ENCODE measurements around the gene GPC6.

Gene GPC6

GRCh38 chr13:94233837-94234236 lies 1007.2 kb downstream of the GPC6 start:
- DNase-seq (ENCODE audit: low read depth), result peak; percentile 51
- H3K4me3 ChIP-seq (ENCODE audit: low read depth, low read length), result no peak overlapping the region
- TF ChIP-seq, protein P1, sequence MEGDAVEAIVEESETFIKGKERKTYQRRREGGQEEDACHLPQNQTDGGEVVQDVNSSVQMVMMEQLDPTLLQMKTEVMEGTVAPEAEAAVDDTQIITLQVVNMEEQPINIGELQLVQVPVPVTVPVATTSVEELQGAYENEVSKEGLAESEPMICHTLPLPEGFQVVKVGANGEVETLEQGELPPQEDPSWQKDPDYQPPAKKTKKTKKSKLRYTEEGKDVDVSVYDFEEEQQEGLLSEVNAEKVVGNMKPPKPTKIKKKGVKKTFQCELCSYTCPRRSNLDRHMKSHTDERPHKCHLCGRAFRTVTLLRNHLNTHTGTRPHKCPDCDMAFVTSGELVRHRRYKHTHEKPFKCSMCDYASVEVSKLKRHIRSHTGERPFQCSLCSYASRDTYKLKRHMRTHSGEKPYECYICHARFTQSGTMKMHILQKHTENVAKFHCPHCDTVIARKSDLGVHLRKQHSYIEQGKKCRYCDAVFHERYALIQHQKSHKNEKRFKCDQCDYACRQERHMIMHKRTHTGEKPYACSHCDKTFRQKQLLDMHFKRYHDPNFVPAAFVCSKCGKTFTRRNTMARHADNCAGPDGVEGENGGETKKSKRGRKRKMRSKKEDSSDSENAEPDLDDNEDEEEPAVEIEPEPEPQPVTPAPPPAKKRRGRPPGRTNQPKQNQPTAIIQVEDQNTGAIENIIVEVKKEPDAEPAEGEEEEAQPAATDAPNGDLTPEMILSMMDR (conservative IDR thresholded peaks at IDR 0.05; ENCODE audit: low read depth, low read length), result no peak

DNA sequence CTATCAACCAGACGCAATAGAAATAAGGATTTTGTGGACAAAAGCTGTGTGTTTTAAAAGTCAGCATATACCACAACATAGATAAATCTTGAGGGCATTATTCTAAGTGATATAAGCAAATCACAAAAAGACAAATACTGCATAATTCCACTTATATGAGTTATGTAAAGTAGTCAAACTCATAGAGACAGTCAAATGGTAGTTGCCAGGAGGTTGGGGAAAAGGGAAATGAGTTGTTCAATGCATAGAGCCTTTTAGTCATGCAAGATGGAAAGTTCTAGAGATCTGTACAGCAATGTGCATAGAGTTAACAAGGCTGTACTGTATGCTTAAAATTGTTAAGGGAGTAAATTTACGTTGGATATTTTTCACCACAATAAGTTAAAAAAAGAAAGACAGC lies 1008.1 kb downstream of the GPC6 start:
- H3K4me3 ChIP-seq (ENCODE audit: low read depth, low read length), result no peak overlapping the region
- TF ChIP-seq, protein P1 (conservative IDR thresholded peaks at IDR 0.05; ENCODE audit: low read depth, low read length), result no peak

GRCh38 chr13:94236132-94236531 lies 1009.5 kb downstream of the GPC6 start:
- TF ChIP-seq, protein P1 (conservative IDR thresholded peaks at IDR 0.05; ENCODE audit: low read depth, low read length), result no peak
- no peak overlapping the region for H3K4me3 ChIP-seq (ENCODE audit: low read depth, low read length)
- DNase-seq (ENCODE audit: low read depth), result peak; percentile 9

More for the DNA sequence above, 1008.1 kb downstream of the GPC6 start:
- no peak for DNase-seq (ENCODE audit: low read depth)

GRCh38 chr13:94236872-94237271 lies 1010.3 kb downstream of the GPC6 start:
- no peak overlapping the region for H3K4me3 ChIP-seq (ENCODE audit: low read depth, low read length)
- TF ChIP-seq, protein P1 (conservative IDR thresholded peaks at IDR 0.05; ENCODE audit: low read depth, low read length), result no peak
- peak; percentile 57 for DNase-seq (ENCODE audit: low read depth)

- H3K4me3 ChIP-seq (ENCODE audit: low read depth, low read length), result no peak overlapping the region
- peak; percentile 72 for DNase-seq (ENCODE audit: low read depth)
- TF ChIP-seq, protein P1 (conservative IDR thresholded peaks at IDR 0.05; ENCODE audit: low read depth, low read length), result no peak
These were observed 1012.5 kb downstream of the GPC6 start for GRCh38 chr13:94239135-94239534.

GRCh38 chr13:94242554-94242953 lies 1015.9 kb downstream of the GPC6 start:
- no peak for DNase-seq (ENCODE audit: low read depth)
- H3K4me3 ChIP-seq (ENCODE audit: low read depth, low read length), result no peak overlapping the region
- TF ChIP-seq, protein P1 (conservative IDR thresholded peaks at IDR 0.05; ENCODE audit: low read depth, low read length), result no peak

DNA sequence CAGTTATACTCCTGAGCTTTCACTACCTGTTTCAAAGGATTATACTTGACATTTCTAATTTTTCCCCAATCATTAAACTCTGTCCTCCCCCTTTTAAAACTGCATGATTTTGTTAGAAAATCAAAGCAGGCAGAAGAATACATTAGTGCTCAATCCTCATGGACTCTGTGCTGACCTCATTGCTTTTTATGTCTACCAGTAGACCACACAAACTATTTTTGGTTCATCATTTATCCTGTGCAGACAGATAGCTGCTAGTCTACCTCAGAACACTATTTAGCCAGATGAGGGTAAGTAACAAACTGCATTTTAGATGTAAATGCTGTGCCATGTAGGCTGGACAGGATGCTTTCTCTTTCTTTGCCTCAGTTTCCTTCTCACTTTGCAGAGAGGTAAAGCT lies 1016.9 kb downstream of the GPC6 start:
- DNase-seq (ENCODE audit: low read depth), result peak; percentile 15
- TF ChIP-seq, protein P1 (conservative IDR thresholded peaks at IDR 0.05; ENCODE audit: low read depth, low read length), result no peak
- H3K4me3 ChIP-seq (ENCODE audit: low read depth, low read length), result no peak overlapping the region

Measured in choroid plexus epithelial cell (primary cell).